PC-3 (cell line): ENCODE data around the gene TIMP2. TPM values are rescaled to one million over a fixed set of nuclear protein-coding genes. Genes with fewer than 3 reads are reported as not detected.
"Not testable (repeated sequence)": the region's sequence is repeated elsewhere in the genome, so short reads cannot be mapped to it uniquely, and the experiment has no call there.

ENCODE experiments used
- ATAC-seq: fragments of 200-7000 bp; cut with Tn5 transposase; 2 replicates; pipeline ENCODE4 v1.9.1; 2020; ENCODE audit warnings: mild to moderate bottlenecking, moderate library complexity
- BruUV-seq: library from RNA; stranded (reverse); fragments of 400-500 nt; replicated peaks from 2 replicates; lab custom pipeline; 2021; lab: Mats Ljungman, UMichigan
- CTCF ChIA-PET: fragments of 300-600 bp; sonication (Branson Sonifier 250); formaldehyde crosslinking; loops from one replicate; lab custom pipeline; 2022; ENCODE audit warnings: antibody characterized with exemption; lab: Charles Lee
- POLR2A ChIA-PET: fragments of 300-600 bp; sonication (Branson Sonifier 250); formaldehyde crosslinking; loops from one replicate; lab custom pipeline; 2022; ENCODE audit warnings: antibody characterized with exemption; ENCODE audit not compliant: unreplicated experiment; lab: Charles Lee
- DNase-seq: peaks from one replicate; pipeline ENCODE4 v3.0.0-alpha.2; 2015
- H2AFZ ChIP-seq: fragments of 300-600 bp; sonication (generic); 2 replicates; pipeline ENCODE4 v1.6.0; 2016; ENCODE audit warnings: antibody characterized with exemption, low read length
- H3F3A ChIP-seq: fragments of 300-600 bp; sonication (generic); one replicate; pipeline ENCODE4 v1.6.0; 2017; ENCODE audit warnings: antibody characterized with exemption, low read length, control low read depth, mild to moderate bottlenecking; ENCODE audit not compliant: unreplicated experiment
- H3K27ac ChIP-seq: fragments of 300-600 bp; sonication (generic); 2 replicates; pipeline ENCODE4 v1.5.1; 2016; ENCODE audit warnings: mild to moderate bottlenecking, low read length
- H3K27me3 ChIP-seq: fragments of 300-600 bp; sonication (generic); 2 replicates; pipeline ENCODE4 v1.6.1; 2016; ENCODE audit warnings: low read length, mixed read lengths
- H3K36me3 ChIP-seq: fragments of 300-600 bp; sonication (generic); 2 replicates; pipeline ENCODE4 v1.6.1; 2016; ENCODE audit warnings: low read depth, mixed run types, low read length, mixed read lengths
- H3K4me1 ChIP-seq: fragments of 300-600 bp; sonication (generic); 2 replicates; pipeline ENCODE4 v1.5.1; 2016; ENCODE audit warnings: low read length; ENCODE audit not compliant: insufficient read depth
- H3K4me2 ChIP-seq: fragments of 300-600 bp; sonication (generic); 2 replicates; pipeline ENCODE4 v1.6.0; 2016; ENCODE audit warnings: low read length
- H3K4me3 ChIP-seq: fragments of 300-600 bp; sonication (generic); 2 replicates; pipeline ENCODE4 v1.5.1; 2016; ENCODE audit warnings: mild to moderate bottlenecking, low read length, mixed read lengths
- H3K79me2 ChIP-seq: fragments of 300-600 bp; sonication (generic); 2 replicates; pipeline ENCODE4 v1.6.1; 2017; ENCODE audit warnings: low read length, mixed read lengths
- H3K9ac ChIP-seq: fragments of 300-600 bp; sonication (generic); 2 replicates; pipeline ENCODE4 v1.6.0; 2016; ENCODE audit warnings: mild to moderate bottlenecking, low read length
- H3K9me2 ChIP-seq: fragments of 300-600 bp; sonication (generic); replicated peaks from 2 replicates; pipeline ENCODE4 v1.6.1; 2016; ENCODE audit warnings: mixed run types, low read length, mixed read lengths
- H3K9me3 ChIP-seq: fragments of 300-600 bp; sonication (generic); 2 replicates; pipeline ENCODE4 v1.6.1; 2016; ENCODE audit warnings: low read length, mixed read lengths
- H4K20me1 ChIP-seq: fragments of 300-600 bp; sonication (generic); 2 replicates; pipeline ENCODE4 v1.6.1; 2016; ENCODE audit warnings: low read length, mixed read lengths
- CTCF ChIP-seq: fragments of 300-600 bp; sonication (generic); conservative IDR thresholded peaks from 2 replicates; pipeline ENCODE4 v1.5.1; 2017; ENCODE audit warnings: antibody characterized with exemption, low read depth, mild to moderate bottlenecking, low read length
- EZH2 ChIP-seq: fragments of 300-600 bp; sonication (generic); IDR thresholded peaks from one replicate; pipeline ENCODE4 v1.6.1; 2017; ENCODE audit warnings: antibody characterized with exemption, mild to moderate bottlenecking, low read length; ENCODE audit not compliant: unreplicated experiment
- EZH2phosphoT487 ChIP-seq: fragments of 300-600 bp; sonication (generic); IDR thresholded peaks from 2 replicates; pipeline ENCODE4 v1.6.1; 2018; ENCODE audit warnings: mild to moderate bottlenecking, antibody characterized with exemption, low read length, borderline replicate concordance
- intact Hi-C: fragments of 100-400 bp; cut with micrococcal nuclease; formaldehyde crosslinking; loops from 2 replicates; pipeline ENCODE4 v1.9.0; 2023
- total RNA-seq: library from RNA; depleted of rRNA; stranded (reverse); fragments of >200 nt; gene quantifications from 2 replicates; pipeline ENCODE4 v1.2.3, GENCODE V29; 2014

Gene TIMP2
- total RNA-seq, 1 experiment from 2014 or later, result 60.1 TPM

GRCh38 chr17:78868391-78868790 lies 56.8 kb downstream of the TIMP2 start:
- Histone ChIP-seq H3K27ac (no peak overlapping the region), H3F3A (no peaks in the 10 kb centered on the region), H3K36me3 (peaks cover 11% of the 10 kb centered on the region), H3K9ac (no peak overlapping the region), H3K9me2 (no peaks in the 10 kb centered on the region), H3K27me3 (no peaks in the 10 kb centered on the region), H3K4me1 (peaks cover 10% of the 10 kb centered on the region), H3K9me3 (no peaks in the 10 kb centered on the region), H2AFZ (no peak overlapping the region), H3K4me2 (no peak overlapping the region), H3K79me2 (no peaks in the 10 kb centered on the region), H4K20me1 (no peaks in the 10 kb centered on the region), H3K4me3 (no peak overlapping the region)
- no peak for ATAC-seq
- intact Hi-C loops, result no loop called here
- no TSS peak for BruUV-seq
- TF ChIP-seq EZH2 (no peak), CTCF (no peak), EZH2phosphoT487 (no peak)
- DNase-seq, result no peak
- ChIA-PET POLR2A (no interaction called here), CTCF (interaction anchor here (0.6 kb wide), 1 partner anchor 26 kb away, joined by 3 read pairs; no protein-coding TSS in a partner anchor)

GRCh38 chr17:78867046-78867445 lies 58.1 kb downstream of the TIMP2 start:
- POLR2A ChIA-PET, H3K9me3 ChIP-seq, DNase-seq, H2AFZ ChIP-seq, intact Hi-C loops, H3K4me2 ChIP-seq, BruUV-seq, H3K79me2 ChIP-seq, H3K9me2 ChIP-seq, ATAC-seq, H3K4me3 ChIP-seq, H3K27ac ChIP-seq, H3F3A ChIP-seq, H4K20me1 ChIP-seq, H3K9ac ChIP-seq, H3K27me3 ChIP-seq: not testable (repeated sequence)
- CTCF ChIA-PET, result interaction anchor here (2.2 kb wide), 1 partner anchor 104 kb away, joined by 23 read pairs; no protein-coding TSS in a partner anchor
- peaks cover 10% of the 10 kb centered on the region for H3K36me3 ChIP-seq
- H3K4me1 ChIP-seq, result peaks cover 17% of the 10 kb centered on the region

- Histone ChIP-seq H3K36me3 (peaks cover 10% of the 10 kb centered on the region), H3K27ac (no peak overlapping the region), H3K9ac (no peak overlapping the region), H3K4me1 (peaks cover 26% of the 10 kb centered on the region), H3K27me3 (no peaks in the 10 kb centered on the region), H3K4me2 (peak overlapping the region; percentile 77), H3K9me3 (no peaks in the 10 kb centered on the region), H3F3A (peaks cover 8% of the 10 kb centered on the region), H3K4me3 (peak overlapping the region; percentile 51), H3K79me2 (no peaks in the 10 kb centered on the region), H2AFZ (peak overlapping the region; percentile 62), H4K20me1 (no peaks in the 10 kb centered on the region), H3K9me2 (no peaks in the 10 kb centered on the region)
- ChIA-PET POLR2A (no interaction called here), CTCF (interaction anchor here (0.5 to 2.2 kb wide), 15 partner anchors 9 to 209 kb away, joined by 3 to 23 read pairs (median 4); partner anchors contain the start of gene ENGASE)
- peak; percentile 96 for DNase-seq
- peak; percentile 43 for ATAC-seq
- no TSS peak for BruUV-seq
- TF ChIP-seq CTCF (peak; percentile 94), EZH2phosphoT487 (no peak)
- intact Hi-C loops, result loop anchor here (1.0 kb wide), 1 partner anchor 105 kb away; no protein-coding TSS in a partner anchor
Measured at GRCh38 chr17:78865682-78866390, 59.4 kb downstream of the TIMP2 start.
